Activated CD4-positive, CD25-positive, alpha-beta regulatory T cell treated with anti-CD3 and anti-CD28 coated beads, Interleukin-2, amount 50 U/mL, for 16 hours (primary cell): ENCODE measurements around the gene TXNL1.
"Not testable (repeated sequence)": the region's sequence is repeated elsewhere in the genome, so short reads cannot be mapped to it uniquely, and the experiment has no call there.

Experiments
- DNase-seq: peaks from one replicate; pipeline ENCODE4 v3.0.0-alpha.2; 2020; ENCODE audit warnings: low read depth, low spot score

TXNL1 gene

GRCh38 chr18:56638232-56639103 lies at the start of gene TXNL1:
Gene TXNL1, minus strand, starts transcription at chr18:56638592. Its CDS starts 152 bp downstream, at chr18:56638440.
- DNase-seq = peak; percentile 99

GRCh38 chr18:56684277-56684676 lies 45.9 kb upstream of the TXNL1 start:
- no peak for DNase-seq

GRCh38 chr18:56678836-56679565 lies 40.6 kb upstream of the TXNL1 start:
- no peak for DNase-seq

- DNase-seq = no peak
Observed at GRCh38 chr18:56676639-56677038, 38.2 kb upstream of the TXNL1 start.

GRCh38 chr18:56672981-56673380 lies 34.6 kb upstream of the TXNL1 start:
- DNase-seq = no peak

- no peak for DNase-seq
Observed at GRCh38 chr18:56672391-56672790, 34.0 kb upstream of the TXNL1 start.

GRCh38 chr18:56662902-56663301 lies 24.5 kb upstream of the TXNL1 start:
- no peak for DNase-seq

GRCh38 chr18:56662502-56662901 lies 24.1 kb upstream of the TXNL1 start:
- DNase-seq = no peak

GRCh38 chr18:56662063-56662408 lies 23.6 kb upstream of the TXNL1 start:
- DNase-seq = no peak

- no peak for DNase-seq
Observed at GRCh38 chr18:56661360-56662062, 23.1 kb upstream of the TXNL1 start.

- DNase-seq = no peak
Observed at GRCh38 chr18:56660655-56661054, 22.3 kb upstream of the TXNL1 start.

GRCh38 chr18:56659111-56659510 lies 20.7 kb upstream of the TXNL1 start:
- no peak for DNase-seq

- DNase-seq = no peak
Observed at GRCh38 chr18:56658261-56658660, 19.9 kb upstream of the TXNL1 start.

GRCh38 chr18:56654280-56654679 lies 15.9 kb upstream of the TXNL1 start:
- DNase-seq = not testable (repeated sequence)

GRCh38 chr18:56652802-56653201 lies 14.4 kb upstream of the TXNL1 start:
- DNase-seq = no peak

GRCh38 chr18:56651771-56652092 lies 13.3 kb upstream of the TXNL1 start:
- no peak for DNase-seq

- peak; percentile 94 for DNase-seq
Observed at GRCh38 chr18:56650944-56651770, 12.8 kb upstream of the TXNL1 start, which contains the start of gene WDR7. Gene WDR7, plus strand, starts transcription at chr18:56651359. Its CDS starts 21,157 bp downstream, at chr18:56672516.

- no peak for DNase-seq
Observed at GRCh38 chr18:56649996-56650395, 11.6 kb upstream of the TXNL1 start.

- no peak for DNase-seq
Observed at GRCh38 chr18:56647951-56648893, 9.8 kb upstream of the TXNL1 start.

- no peak for DNase-seq
Observed at GRCh38 chr18:56647071-56647470, 8.7 kb upstream of the TXNL1 start.
